GM21360 (cell line): ENCODE data around the gene MAP7D1.

Experiments used
- ATAC-seq: cut with Tn5 transposase; IDR thresholded peaks from one replicate; pipeline ENCODE4 v1.9.1; 2021; ENCODE audit warnings: mild to moderate bottlenecking, moderate library complexity; ENCODE audit not compliant: unreplicated experiment

The MAP7D1 gene

DNA sequence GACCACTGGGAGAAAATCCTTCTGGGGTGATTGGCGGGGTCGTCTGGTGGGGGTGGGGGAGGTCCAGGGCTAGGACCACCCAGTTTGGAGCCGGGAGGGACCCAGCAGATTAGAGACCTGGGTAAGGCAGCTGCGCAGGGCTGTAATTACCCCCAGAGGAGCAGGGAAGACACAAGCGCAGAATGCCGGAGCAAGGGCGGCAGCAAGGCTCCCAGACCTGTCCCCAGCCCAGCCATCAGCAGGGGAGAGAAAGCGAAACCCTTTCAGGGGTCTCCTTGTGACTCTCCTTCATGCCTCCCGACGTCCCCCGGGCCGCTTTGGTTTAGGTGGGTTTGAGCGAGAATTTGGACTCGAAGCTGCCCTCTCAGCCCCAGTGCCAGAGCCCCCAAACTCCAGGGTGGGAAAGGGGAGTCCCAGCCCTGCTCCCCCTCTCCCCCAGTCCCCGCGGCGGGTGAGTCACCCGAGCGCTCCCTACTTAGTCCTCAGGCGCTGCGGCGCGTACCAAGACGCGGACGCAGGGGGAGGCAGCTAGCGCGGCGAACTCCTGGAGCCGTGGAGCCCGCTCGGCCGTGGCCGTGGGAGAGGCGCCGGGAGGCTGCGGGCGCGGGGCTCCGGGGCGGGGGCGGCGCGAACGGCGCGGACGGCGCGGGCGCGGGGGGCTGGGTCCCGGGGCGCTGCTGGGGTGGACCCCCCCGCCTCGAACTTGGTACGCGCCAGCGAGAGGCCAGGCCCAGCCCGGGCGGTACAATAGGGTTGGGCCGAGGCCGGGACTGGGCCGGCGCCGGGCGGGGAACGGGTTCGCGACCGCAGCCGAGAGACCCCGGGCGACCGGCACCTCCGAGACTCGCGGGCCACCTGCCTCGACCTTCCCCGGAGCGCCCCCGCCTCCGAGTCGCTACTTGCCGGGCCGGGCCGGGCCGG is at the start of gene MAP7D1:
MAP7D1 (plus strand) TSS at position 753 of the 921 bp plus-strand sequence. CDS start 258 bp downstream, outside the sequence.
- ATAC-seq, result peak; percentile 46

DNA sequence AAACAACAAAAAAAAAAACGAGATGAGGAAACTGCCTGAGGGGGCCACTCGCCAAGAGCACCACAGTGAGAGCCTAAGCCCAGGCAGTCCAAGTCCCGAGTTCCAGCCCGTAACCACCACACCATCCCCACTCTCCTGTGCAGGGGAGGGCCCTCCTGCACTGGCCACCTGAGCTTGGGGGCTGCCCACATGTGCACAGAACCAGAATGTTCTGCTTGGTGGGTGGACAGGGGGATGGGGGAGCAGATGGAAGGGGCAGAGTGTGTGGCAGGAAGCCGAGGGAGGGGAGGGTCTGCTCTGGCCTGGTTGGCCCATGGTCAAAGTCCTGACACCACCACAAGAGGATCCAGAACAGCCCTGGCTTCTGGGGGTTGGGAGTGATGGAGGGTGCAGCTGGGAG is 49.7 kb upstream of the MAP7D1 start:
- ATAC-seq, result no peak

DNA sequence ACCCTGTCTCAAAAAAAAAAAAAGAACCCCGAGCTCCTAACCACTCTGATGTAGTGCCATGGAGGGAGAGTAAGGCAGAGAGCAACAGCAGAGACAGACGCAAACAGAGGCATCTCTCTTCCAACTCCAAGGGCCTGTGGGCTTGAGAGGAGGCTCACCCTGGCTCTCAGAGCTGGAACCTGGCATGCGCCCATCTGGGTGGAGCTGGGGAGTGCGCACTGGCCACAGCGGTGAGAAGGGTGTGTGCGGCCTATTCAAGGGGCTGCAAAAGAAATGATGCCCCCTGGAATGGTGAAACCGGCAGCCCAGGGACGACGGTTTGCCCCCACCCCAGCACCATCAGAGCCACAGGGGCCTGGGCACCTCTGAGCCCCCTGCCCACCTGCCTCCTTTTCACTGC is 48.6 kb upstream of the MAP7D1 start:
- no peak for ATAC-seq

DNA sequence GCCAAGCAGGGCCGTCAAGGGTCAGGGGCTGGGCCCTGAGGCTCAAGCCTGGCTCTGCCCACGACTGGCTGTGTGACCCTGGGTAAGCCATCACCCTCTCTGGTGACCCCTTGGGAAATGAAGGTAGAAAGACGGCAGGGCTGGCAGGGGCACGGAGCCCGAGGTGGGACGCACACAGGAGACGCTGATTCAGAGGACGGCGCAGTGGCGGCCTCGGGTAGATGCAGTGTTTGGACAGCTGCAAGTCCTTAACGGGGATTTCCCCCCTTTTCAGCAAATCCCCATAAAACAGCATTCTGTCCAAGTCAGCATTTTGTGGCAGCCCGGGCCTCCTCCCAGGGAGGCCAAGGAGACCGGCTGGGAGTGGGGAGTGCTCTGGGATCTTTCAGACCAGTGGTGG is 47.6 kb upstream of the MAP7D1 start:
- ATAC-seq, result no peak

DNA sequence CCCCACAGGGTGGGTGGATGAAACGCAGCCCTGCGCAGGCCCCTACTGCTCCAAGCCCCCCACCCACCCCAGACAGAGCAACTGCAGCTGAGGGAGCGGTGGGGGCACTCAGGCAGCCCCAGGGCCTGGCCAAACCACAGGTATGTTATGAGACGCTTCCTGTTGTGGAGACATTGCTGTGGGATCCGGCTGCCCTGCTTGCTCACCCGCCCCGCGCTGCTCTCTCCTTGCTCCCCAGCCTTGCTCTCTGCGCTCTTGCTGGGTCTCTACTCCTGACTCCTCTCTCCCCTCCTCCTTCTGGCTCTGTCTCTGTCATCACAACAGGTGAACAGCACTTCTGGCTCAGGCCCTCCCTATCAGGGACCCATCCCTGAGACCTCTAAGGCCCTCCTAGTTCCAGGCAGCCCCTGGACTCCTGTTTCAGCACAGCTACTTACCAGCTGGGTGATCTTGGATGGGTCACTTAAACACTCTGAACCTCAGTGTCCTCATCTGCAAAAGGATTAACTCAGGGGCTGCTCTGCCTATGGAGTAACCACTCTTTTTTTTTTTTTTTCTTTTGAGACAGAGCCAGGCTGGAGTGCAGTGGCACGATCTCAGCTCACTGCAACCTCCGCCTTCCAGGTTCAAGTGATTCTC is 46.8 kb upstream of the MAP7D1 start:
- ATAC-seq, result no peak

DNA sequence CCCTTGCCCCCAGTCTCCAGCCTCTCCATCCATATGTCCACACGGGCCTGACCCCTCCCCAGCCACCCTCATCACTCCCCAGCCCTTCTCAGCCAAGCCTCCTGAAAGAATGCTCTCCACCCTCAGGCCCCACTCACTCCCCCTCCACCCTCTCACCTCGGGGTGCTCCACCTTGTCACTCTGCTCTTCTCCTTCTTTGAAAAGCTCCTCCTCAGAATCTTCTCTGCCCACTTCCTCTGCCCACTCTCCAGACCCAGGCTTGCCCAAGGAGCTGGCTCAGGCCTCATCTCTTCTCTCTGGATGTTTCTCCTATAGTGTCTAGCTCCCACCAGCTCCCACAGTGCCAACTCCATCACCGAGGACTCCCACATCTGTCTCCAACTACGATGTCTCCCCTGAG is 44.8 kb upstream of the MAP7D1 start:
- no peak for ATAC-seq

DNA sequence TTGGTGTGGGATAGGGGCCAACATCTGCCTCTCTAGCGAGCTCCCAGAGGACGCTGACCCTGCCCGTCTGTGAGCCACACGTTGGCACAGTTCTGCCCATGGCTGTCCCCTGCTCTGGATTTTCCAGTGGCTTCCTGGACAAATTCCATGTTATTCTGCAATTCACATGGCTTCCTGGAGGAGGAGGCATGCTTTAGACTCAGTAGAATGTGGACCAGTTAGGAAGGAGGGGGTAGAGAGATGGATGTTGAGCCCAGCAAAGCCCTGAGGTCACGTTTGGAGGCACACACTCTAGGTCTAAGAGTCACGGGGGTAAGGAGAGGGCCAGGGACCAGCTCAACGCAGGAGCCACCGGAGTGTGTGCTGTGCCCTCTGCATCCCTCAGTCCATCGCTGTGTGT is 43.1 kb upstream of the MAP7D1 start:
- no peak for ATAC-seq

DNA sequence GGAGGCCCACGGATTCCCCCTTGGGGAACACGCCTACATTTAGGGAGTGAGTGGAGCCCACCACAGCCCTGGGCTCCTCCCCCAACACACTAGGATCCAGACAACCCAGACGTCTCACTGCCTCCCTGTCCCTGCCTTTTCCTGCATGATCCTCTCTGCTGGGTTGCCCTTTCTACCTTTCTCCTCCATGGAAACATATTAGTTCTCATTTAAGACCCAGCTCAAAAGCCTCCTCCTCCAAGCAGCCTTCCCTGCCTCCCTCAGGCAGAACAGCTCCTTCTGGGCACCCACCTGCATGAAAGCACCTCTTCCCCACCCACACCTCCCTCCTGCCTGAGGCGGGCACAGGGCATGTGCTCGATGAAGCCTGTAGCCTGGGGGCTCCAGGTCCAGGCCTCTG is 41.6 kb upstream of the MAP7D1 start:
- ATAC-seq, result no peak

DNA sequence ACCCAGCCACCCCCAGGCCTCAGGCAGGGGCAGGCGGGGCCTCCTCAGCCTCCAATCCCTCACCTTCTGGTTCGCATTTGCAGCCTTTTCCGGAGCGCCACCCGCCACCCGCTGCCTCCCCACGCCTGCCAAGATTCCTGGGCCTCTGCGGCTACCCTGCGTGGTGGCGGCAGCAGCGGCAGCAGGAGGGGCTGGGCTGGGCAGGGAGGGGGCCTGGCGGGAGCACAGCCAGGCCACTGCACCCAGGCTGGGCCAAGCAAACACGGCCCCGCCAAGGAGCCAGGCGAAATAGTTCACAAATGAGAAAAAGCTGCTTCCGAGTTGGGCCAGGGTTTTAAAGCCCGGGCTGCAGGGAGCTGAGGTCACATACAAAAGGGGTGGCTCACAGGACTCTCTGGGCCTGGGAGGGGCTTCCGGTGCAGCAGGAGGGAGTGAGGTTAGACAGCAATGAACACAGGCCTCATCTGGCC is 40.7 kb upstream of the MAP7D1 start:
- ATAC-seq, result no peak

DNA sequence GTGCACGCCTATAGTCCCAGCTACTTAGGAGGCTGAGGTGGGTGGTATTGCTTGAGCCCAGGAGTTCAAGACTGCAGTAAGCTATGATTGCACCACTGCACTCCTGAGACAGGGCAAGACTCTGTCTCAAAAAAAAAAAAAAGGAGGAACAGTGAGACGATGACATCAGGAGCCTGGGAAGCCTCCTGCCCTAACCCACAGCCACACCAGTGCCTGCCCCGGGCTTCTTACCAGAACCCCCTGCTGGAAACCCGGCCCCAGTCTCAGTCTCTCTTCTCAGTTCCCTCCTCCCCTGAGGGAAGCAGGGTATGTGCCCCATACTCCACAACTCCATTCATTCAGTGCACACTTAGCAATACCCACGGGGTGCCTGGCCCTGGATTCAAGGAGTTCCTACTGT is 40.0 kb upstream of the MAP7D1 start:
- no peak for ATAC-seq

DNA sequence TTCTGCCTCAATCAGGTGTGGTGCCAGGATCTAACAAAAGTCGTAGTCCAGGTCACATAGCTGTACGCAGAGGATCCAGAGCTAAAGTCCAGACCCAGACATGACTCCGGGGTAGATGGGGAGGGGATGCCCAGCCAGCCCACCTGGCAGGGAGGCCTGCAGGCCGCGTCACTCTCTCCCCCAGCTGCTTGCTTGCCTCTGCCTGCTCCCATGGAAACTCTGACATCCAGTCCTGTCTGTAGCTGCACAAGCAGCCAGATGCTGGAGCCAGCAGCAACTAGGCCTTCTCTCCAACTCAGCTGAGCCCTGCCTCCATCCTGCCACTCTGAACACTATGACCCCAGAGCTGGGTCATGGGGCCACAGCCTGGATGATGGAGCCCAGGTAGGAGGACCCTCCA is 39.1 kb upstream of the MAP7D1 start:
- no peak for ATAC-seq

DNA sequence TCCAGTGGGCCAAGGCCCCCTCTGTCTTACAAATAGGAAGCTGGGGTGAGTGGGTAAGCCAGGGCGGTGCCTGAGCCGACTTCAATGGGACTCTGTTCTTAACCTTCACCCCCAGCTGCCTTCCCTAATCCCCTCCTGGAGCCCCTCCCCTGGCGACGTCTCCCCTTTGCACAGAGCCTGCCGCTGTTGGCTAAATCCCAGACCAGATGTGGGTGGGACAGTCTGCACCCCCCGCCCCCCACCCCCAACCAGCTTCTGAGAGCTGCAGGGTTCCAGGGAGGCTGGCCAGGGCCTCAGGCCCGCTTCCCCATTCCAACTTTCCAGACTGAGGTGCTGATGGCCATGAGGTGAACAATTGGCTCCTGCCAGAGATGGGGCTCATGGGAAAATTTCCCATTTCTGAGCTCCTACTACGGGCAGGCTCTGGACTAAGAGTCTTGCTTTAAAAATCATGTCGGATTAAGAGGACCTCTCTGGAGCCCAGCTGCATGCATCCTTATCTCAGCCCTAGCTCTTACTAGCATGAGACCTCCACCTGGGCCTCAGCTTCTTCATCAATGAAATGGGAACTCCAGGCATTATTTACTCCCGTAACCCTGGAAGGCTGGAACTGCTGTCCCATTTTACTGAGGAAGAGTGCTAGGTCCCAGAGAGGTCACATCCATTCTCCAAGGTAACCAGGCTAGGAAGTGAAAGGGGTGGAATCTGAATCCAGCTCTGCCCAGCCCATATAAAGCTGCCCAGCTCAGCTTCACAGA is 37.3 kb upstream of the MAP7D1 start:
- ATAC-seq, result no peak

DNA sequence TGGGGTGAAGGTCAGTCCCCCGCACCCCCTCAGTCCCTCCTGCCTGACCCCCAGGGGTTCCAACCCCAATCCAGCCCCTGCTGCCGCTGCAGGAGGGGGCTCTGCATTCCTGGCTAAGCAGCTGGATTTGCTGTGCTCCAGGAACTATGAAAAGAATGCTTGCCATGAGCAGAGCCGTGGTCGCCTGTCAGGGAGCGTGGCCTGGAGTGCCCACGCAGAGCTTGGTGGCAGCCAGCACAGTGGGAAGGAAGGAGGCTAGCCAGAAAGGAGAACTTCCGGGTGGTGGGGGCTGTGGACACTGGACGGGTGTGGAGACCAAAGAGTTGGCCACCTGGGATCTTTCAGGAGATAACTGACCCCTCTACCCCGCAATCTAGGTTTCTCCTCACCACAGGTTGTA is 36.5 kb upstream of the MAP7D1 start:
- ATAC-seq, result no peak

DNA sequence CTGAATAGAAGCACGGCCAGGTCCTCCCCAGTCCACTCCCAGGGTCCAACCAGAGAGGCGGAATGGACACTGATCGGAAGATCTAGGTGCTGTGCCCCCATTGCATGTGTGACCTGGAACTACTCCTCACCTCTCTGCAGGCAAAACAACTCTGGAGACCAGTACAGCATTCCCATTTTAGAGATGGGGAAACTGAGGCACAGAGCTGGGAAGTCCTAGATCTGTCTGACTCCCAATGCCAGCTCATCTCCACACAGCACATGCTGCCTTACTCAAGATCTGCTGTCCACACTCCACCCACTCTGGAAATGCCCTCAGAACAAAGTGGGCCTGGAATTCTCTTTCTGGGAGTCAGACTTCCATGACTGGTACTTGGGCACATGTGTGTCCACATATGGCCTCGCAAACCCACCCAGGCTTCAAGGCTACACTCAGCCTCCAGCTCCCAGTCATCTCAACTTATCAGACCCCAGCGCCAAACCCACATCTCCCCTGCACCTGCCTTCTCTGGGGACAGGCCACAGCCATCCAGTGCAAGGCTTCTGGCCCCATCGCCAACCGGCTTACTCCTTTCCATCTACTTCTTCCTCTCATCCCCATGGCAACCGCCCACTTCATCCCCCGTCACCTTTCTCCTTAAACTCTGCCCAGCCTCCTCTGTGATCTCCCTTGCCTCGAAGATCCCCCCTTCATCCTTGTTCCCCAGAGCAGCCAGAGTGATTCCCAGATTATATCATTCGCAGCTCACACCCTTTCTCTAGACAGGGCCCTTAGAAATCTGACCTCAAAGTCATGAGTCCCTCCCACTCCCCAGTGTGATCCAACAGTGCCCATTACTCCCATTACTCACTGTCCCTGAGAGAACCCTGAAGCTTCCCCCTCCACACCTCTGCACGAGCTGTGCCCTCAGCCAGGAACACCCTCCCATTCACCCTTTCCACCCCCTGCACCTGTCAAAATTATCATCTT is 33.6 kb upstream of the MAP7D1 start:
- ATAC-seq, result no peak

DNA sequence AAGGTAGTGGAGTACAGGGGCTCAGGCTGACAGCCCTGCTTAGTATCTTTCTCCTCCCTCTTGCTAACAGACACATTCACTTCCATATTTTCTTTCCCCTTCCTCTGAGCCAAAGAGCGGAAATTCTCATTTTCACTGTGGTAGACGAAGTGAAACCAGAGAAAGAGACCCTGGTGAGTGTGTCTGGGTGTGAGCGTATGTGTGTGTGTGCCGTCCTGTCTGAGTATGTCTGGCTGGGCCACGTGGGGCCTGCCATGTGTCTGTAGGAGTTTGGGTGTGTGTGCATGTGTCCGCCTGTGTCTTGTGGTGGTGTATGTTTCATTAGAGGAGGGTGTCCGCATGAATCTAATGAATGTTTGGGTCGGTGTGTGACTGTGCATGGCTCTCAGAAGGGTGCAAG is 32.6 kb upstream of the MAP7D1 start:
- ATAC-seq, result no peak

DNA sequence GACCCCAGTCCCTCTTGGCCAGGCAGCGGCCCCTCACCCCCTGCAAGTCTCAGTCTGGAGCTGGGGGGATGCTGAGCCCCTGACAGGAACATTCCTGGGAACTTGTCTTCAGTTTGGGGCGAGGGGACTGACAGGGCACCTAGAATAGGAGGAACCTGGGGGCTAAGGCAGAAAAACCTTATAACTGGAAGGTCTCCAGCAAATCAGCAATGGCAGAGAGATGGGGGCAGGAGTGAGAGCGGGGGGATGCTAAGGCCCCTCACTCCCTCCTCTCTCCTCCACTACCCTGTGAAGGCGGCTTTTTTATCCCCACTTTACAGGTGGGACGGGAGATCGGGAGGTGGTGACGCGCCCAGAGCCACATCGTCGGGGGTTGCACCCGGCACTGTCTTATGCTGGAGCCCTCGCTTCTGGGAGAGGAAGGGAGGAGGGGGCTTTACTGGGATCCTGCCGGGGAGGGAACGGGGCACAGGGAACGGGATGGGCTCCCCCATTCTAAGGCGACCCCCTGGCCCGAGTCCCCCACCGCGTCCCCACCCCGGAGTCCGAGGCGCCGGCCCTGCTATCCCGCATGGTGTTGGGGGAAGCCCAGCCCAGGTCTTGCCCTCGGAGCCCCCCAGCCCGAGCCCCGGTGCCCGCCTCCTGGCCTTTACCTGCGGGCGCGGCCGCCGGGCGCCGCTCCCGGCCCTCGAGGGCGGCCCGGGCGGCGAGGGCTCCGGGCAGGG is 31.4 kb upstream of the MAP7D1 start:
- ATAC-seq, result no peak

DNA sequence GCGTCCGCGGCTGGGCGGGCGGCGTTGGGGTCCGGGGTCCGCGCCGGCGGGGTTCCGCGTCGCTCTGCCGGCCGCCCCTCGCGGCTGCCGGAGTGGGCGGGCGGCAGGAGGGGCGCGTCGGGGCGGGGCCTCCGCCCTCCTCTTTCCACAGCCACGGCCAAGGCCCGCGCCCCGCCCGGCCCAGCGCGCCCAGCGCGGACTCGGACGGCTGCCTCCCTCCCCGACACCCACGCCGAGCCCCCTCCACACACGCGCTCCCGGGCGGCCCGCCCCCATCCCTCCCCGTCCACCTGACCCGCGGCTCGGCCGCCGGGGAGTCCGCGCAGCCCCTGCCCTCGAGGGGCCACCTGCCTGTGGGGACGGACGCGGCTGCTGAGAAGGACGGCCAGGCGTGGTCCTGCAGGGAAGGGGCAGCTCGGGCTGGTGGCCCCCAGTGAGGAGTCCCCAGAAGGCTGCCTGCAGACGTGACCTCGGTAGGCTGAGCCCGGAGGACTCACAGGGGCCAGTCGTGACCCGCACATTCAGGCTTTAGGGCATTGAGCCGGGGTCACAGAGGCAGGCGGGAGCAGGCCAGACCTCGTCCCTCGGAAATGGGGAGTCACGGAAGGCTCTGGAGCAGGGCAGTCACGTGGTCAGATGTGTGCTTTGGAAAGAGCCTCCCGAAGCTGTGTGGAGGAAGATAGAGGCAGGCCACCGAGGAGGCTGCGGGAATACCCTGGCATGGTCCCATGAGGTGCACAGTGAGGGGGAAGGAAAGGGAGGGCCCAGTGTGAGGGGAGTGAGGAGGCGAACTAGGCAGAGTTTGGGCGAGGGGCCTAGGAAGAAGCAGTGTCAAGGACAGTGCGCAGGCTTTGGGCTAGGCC is 30.6 kb upstream of the MAP7D1 start, which contains the start of gene COL8A2:
COL8A2 (minus strand) TSS at position 94 of the 863 bp plus-strand sequence. CDS start 24,980 bp downstream, outside the sequence.
- no peak for ATAC-seq

DNA sequence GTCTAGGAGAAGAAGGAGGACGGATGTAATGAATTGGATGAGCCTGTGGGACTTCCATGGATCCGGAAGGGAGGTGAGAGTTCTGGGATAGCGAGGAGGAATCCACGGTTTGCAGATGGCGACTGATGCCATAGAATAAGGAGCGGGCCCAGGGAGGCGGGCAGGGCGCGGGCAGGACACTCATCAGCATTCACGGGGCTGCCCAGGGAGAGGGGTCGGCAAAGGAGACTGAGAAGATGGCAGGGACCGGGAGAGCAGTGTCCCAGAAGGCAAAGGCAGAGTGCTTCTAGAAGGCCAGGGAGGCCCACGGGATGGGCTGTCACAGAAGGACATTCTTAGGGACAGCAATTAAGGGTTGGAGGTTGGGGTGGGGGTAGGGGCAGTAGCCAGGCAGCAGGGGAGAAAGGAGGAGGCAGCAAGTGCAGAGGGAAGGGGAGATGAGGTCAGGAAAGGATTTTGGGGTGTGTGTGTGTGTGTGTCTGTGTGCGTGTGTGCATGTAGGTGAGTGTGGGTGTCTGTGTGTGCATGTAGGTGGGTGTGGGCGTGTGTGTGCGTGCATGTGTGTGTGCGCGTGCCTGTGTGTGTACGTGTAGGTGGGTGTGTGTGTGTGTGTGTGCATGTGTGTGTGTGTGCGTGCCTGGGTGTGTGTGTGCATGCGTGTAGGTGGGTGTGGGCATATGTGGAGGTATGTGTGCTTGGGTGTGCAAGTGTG is 29.8 kb upstream of the MAP7D1 start:
- no peak for ATAC-seq
